Ishikawa (cell line): ENCODE results near the gene NAPA.

ENCODE experiments used
- CEBPB ChIP-seq: IDR thresholded peaks from 2 replicates; pipeline ENCODE4 v1.6.1; 2012
- CREB1 ChIP-seq: IDR thresholded peaks from 2 replicates; pipeline ENCODE4 v1.6.1; 2012; ENCODE audit warnings: low read depth
- EGR1 ChIP-seq: IDR thresholded peaks from 2 replicates; pipeline ENCODE4 v1.6.1; 2012
- EP300 ChIP-seq: IDR thresholded peaks from 2 replicates; pipeline ENCODE4 v1.6.1; 2012; ENCODE audit warnings: borderline replicate concordance
- FOXM1 ChIP-seq: IDR thresholded peaks from 2 replicates; pipeline ENCODE4 v1.6.1; 2012; ENCODE audit warnings: low read depth, borderline replicate concordance
- MAX ChIP-seq: IDR thresholded peaks from 2 replicates; pipeline ENCODE4 v1.6.1; 2012
- NFIC ChIP-seq: IDR thresholded peaks from 2 replicates; pipeline ENCODE4 v1.6.1; 2012
- RAD21 ChIP-seq: IDR thresholded peaks from 2 replicates; pipeline ENCODE4 v1.6.1; 2012; ENCODE audit warnings: low read depth
- REST ChIP-seq: IDR thresholded peaks from 2 replicates; pipeline ENCODE4 v1.6.1; 2012; ENCODE audit warnings: low read depth, mild to moderate bottlenecking
- TAF1 ChIP-seq: IDR thresholded peaks from 2 replicates; pipeline ENCODE4 v1.6.1; 2012; ENCODE audit warnings: low read depth, mild to moderate bottlenecking
- TCF12 ChIP-seq: IDR thresholded peaks from 2 replicates; pipeline ENCODE4 v1.6.1; 2012; ENCODE audit warnings: low read depth
- TEAD4 ChIP-seq: IDR thresholded peaks from 2 replicates; pipeline ENCODE4 v1.6.1; 2012
- USF1 ChIP-seq: IDR thresholded peaks from 2 replicates; pipeline ENCODE4 v1.6.1; 2012
- YY1 ChIP-seq: IDR thresholded peaks from 2 replicates; pipeline ENCODE4 v1.6.1; 2012; ENCODE audit warnings: low read depth
- ZBTB7A ChIP-seq: IDR thresholded peaks from 2 replicates; pipeline ENCODE4 v1.6.1; 2012; ENCODE audit warnings: low read depth

NAPA gene

DNA sequence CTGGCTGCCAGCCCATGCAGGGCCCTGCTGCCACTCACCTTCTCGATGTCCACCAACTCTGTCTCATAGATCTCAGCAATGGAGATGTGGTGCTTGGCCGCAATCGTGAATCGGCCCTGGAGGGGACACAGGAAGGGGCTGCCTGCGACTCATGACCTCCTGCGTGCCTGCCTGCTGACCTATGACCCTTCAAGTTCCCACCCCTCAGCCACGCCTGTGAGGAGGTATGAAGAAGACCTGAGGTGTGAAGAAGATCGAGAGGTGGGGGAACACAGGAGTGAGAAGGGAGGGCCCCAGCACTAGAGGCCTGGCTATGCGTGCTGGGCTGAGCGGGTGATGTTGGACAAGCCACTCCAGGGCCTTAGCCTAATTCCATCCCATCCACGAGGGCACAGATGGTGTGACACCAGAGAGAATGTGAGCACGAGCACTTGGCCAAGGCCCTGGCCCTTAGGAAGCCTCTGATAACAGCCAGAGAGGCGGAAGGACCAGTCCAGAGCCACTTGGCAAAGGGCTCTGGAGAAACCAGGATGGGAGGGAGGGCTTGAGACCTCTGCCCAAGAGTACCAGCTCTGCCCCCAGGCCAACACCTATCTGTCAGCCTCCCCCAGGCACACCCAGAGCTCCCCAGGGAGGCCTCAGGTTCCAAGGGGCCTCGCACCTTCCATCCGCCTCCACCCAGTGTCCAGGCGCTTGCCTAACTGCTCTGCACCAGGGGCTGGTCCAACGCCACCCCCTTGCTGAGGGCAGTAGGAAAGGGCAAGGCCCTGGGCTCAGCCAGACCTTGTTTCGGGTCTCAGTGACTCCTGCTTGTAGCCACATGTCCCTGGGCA is 21.3 kb downstream of the NAPA start:
- no peak for TF ChIP-seq REST
- TF ChIP-seq ZBTB7A = no peak
- no peak for TF ChIP-seq YY1
- no peak for TF ChIP-seq FOXM1
- no peak for TF ChIP-seq CEBPB
- no peak for TF ChIP-seq USF1
- TF ChIP-seq TAF1 = no peak
- TF ChIP-seq NFIC = no peak
- no peak for TF ChIP-seq CREB1
- TF ChIP-seq RAD21 = no peak
- no peak for TF ChIP-seq TCF12
- no peak for TF ChIP-seq MAX
- no peak for TF ChIP-seq EP300
- TF ChIP-seq EGR1 = no peak
- no peak for TF ChIP-seq TEAD4

- no peak for TF ChIP-seq TCF12
- no peak for TF ChIP-seq FOXM1
- no peak for TF ChIP-seq ZBTB7A
- TF ChIP-seq USF1 = no peak
- TF ChIP-seq TEAD4 = no peak
These were observed 22.1 kb downstream of the NAPA start for GRCh38 chr19:47492571-47493377.

DNA sequence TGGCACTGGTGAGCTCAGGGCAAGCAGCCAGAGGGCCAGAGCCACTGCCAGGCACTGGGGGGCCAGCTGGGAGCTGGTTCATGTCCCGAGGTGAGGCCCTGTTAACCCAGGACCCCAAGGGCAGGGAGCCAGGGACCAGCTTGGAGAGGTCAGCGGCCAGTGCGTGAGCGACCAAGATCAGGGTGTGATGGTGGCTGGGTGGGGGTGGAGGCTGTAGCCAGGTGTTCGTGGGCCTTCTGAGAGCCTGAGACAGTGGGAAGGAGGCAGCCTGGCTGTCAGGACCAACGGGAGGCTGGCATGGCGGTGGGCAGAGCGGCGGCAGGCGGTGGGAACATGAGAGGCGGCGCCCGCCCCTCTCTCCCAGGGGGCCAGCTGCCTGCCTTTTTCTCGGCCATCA is 22.7 kb downstream of the NAPA start:
- TF ChIP-seq EP300 = no peak
- TF ChIP-seq EGR1 = no peak
- no peak for TF ChIP-seq TEAD4
- TF ChIP-seq CREB1 = no peak

GRCh38 chr19:47491358-47492136 is 23.3 kb downstream of the NAPA start:
- TF ChIP-seq TEAD4 (no peak), RAD21 (no peak), ZBTB7A (no peak), CEBPB (no peak), MAX (no peak), NFIC (no peak), FOXM1 (no peak)

DNA sequence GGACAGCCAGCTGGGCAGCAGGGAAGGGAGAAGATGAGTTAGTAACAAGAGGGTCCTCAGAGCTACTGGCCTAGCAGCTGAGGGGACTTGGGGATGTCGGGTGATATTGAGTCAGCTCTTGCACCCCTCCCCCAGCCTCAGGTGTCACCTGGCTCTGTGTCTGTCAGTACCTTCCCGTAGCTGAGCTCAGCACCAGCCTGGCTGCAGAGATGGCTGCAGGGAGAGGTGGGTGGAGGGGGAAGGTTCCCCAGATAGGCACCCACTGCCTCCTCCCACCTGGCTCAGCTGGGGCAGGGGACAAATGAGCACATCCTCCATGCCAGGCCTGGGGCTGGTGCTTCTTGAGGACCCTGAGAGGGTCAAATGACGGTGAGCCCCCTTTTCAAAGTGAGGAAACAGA is 24.0 kb downstream of the NAPA start:
- TF ChIP-seq ZBTB7A (no peak), TEAD4 (no peak), EGR1 (no peak), EP300 (no peak)

DNA sequence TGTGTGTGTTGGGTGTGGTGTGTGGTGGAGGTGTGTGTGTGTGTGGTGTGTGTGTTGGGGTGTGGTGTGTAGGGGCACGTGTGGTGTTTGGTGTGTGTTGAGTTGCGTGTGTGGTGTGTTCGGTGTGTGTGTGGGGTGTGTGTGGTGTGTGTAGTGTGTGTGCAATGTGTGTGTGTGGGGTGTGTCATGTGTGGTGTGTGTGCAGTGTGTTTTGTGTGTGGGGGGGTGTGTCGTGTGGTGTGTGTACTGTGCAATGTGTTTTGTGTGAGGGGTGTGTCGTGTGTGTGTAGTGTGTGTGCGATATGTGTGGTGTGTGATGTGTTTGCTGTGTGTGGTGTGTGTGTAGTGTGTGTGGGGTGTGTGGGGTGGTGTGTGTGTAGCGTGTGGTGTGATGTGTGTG is 24.8 kb downstream of the NAPA start:
- TF ChIP-seq REST = no peak
